NCI-H748 (cell line): ENCODE measurements around the gene MIPEP.
"Not testable (repeated sequence)": the region's sequence is repeated elsewhere in the genome, so short reads cannot be mapped to it uniquely, and the experiment has no call there.

Experiments
- DNase-seq: peaks from one replicate; lab custom pipeline; 2025; ENCODE audit not compliant: unreplicated experiment; lab: John Stamatoyannopoulos, UW

Gene MIPEP

GRCh38 chr13:23888658-23889614, at the start of gene MIPEP:
Gene MIPEP, minus strand, starts transcription at chr13:23889400. Its CDS starts 80 bp downstream, at chr13:23889320.
- DNase-seq = peak; percentile 100

DNA sequence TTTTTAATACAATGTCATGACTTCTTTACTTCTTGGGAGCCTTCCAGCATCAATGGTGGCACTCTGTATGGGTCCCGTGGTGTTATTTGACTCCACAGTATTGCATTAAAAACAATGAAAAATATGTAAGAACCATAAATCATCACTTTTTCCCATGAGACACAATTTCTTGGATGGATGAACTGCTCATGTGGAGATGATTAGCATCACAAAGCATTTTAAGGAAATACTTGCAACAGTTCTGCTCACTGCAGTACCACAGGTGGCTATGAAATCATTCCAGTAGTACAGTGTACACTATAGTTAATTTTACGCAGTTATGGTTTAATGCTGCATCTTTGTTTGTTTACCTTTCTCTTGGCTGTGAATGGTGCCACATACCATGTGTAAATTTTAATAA, 45.3 kb upstream of the MIPEP start:
- no peak for DNase-seq

GRCh38 chr13:23928985-23929384, 39.8 kb upstream of the MIPEP start:
- no peak for DNase-seq

- no peak for DNase-seq
These were observed 33.8 kb upstream of the MIPEP start for GRCh38 chr13:23923031-23923430.

GRCh38 chr13:23922005-23922932, 33.1 kb upstream of the MIPEP start:
- no peak for DNase-seq

GRCh38 chr13:23921451-23921888, 32.3 kb upstream of the MIPEP start:
- DNase-seq = peak; percentile 80

DNA sequence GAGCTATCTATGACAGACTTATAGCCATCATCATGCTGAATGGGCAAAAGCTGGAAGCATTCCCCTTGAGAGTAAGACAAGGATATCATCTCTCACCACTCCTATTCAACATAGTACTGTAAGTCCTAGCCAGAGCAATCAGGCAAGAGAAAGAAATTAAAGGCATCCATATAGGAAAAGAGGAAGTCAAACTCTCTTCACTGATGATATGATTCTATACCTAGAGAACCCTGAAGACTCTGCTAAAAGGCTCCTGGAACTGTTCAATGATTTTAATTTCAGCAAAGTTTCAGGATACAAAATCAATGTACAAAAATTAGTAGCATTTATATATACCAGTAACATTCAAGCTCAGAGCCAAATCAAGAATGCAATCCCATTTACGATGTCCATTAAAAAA, 29.8 kb upstream of the MIPEP start:
- DNase-seq = no peak

DNA sequence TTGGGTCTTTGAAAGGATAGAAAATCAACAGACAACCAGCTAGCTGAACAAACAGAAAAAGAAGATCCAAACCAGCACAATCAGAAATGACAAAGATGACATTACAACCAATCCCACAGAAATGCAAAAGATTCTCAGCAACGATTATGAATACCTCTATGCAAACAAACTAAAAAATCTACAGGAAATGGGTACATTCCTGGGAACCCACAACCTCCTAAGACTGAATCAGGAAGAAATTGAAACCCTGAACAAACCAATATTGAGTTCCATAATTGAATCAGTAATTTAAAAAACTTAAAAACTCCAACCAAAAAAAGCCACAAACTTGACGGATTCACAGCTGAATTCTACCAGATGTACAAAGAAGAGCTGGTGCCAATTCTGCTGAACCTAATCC, 29.0 kb upstream of the MIPEP start:
- no peak for DNase-seq

- DNase-seq = peak; percentile 84
These were observed 26.1 kb upstream of the MIPEP start for GRCh38 chr13:23915308-23915707.

DNA sequence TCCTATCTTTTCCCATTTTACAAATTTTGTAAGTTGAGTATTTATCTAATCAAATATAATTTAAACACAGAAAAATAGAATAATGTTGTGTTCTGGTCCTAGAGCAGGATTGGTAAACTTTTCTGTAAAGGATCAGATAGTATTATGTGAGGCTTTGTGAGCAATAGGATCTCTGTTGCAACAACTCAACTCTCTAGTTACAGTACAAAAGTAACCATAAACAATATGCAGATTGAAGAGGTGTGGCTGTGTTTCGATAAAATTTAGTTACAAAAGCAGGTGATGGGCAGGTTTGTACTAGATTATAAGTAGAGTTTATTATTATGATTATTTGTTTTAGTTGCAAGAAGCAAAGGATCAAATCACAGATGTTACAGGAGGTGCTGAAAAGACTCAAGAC, 23.3 kb upstream of the MIPEP start:
- DNase-seq = no peak

DNA sequence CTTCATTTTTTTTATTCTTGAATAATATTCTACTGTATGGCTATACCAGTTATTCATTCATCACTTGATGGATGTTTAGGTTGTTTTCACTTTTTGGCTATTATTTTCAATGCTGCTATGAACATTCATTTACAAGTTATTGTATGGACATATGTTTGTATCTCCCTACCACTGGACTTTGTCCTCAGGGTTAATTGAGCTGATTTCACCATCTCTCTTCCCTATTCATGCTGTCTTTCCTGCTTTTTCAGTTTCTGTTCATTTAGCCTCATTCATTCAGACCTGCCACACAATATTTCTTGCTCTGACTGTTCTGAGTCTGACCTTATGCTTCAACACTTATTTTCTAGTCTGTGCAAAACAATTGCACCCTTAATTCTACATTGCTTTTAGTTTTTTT, 20.4 kb upstream of the MIPEP start:
- no peak for DNase-seq

GRCh38 chr13:23905766-23906165, 16.6 kb upstream of the MIPEP start:
- DNase-seq = no peak

- DNase-seq = no peak
These were observed 14.7 kb upstream of the MIPEP start for GRCh38 chr13:23903906-23904280.

DNA sequence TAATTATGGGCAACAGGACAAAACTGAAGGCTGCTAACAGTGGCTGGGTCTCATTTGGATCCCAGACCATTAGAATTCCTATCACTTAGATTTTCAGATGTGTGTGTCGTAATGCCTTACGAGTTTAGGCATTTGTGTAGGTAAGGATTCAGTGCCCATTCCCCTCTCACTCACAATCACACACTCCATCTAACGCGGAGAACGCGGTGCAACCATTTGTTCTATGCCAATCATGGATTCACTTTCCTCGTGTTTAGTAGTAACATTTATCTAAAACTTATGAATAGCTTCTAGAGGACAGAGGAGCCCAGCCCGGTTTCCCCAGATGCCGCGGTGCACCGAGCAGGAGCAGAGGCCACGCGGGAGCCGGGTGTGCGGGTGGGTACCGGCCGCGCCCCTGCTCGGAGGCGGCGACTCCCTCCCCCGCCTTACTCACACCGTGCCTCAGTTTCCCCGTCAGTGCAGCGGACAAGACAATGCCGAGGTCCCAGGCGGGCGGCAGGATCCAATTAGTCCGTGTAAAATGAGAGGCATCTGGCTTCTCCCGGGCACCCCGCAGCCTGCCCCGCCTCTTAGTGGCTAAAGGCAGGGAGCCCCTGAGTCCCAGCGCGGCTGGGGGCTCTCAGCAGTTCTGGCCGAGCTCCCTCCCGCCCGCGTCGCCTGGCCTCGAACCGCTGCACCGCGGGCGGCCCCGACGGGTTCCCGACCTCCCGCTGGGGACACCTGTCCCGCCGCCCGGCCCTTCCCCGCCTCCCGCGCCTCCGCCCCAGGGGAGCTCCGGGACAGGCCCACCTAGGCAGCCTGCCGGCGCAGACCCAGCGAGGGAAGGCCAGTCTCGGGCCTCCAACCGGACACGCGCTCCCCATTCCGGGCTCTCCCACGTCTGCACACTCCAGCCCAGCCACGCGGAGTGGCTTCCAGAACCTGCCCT, 14.0 kb upstream of the MIPEP start:
- no peak for DNase-seq

DNA sequence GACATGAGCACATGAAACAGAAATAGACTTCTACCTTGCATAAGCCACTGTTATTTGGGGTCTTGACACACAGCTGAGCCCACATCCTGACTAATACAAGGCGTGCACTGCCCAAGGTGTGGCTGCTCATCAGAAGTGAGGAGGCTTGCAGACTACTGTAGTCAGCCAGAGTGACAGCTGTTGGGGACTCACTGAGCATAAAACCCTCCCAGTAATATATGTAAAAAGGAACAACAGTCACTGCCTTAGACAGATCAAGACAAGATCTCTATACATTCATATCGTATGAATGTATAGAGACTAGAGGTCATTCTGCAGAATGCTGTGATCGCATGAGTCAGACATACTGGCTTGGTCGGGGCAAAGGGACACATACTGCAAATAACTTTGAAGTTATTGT, 12.2 kb upstream of the MIPEP start:
- no peak for DNase-seq

DNA sequence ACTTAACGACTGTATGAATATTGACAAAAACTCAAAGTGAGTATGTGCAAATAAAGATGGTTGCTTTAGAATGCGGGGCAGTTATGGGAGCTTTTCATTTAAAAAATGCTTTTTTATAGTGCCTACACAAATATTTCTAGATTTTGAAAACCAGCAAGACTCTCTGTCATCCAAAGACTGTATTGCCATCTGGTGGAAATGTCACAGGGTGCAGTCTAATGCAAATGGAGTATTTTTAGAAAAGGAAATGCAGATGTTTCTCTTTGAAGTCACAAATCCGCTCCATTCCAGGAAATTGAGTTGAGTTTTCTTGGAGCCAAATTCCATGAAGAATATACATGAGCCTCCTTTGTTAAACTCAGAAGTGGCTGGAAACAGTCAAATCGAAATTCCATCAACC, 10.4 kb upstream of the MIPEP start:
- DNase-seq = peak; percentile 54

DNA sequence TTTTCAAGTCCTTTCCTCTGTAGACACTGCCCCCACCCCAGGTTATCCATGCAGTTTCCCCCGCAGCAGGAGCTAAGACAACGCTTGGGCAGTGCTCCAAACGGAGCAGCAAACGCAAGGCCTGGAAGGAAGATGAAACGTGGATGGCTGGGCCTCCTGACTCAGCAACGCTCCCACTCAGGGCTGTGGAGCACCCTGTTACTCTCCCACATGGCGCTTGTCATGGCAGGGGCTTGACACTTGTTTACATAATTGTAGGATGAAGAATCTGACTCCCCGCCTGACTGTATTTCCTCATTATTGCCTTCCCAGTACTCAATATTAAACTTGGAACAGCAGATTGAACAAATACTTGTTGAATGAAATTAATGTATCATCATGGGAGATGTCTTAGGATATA, 8.9 kb upstream of the MIPEP start:
- no peak for DNase-seq

DNA sequence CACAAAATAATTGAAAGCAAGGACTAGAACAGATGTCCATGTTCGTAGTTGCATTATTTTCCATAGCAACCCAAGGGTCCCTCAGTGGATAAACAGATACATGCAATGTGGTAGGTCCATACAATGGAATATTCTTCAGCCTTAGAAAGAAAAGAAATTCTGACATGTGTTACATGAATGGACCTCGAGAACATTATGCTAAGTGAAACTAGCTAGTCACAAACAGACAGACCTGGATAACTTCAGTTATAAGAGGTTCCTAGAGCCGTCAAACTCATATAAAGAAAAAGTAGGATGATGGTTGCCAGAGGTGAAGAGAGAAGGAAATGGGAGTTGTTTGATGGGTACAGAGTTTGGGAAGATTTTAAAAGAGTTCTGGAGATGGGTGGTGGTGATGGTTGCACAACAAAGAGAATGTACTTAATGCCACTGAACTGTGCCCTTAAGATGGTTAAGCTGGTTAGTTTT, 8.3 kb upstream of the MIPEP start, which contains the start of gene C1QTNF9B:
Gene C1QTNF9B (minus strand): TSS at position 51 of the 468 bp plus-strand sequence.
- not testable (repeated sequence) for DNase-seq

DNA sequence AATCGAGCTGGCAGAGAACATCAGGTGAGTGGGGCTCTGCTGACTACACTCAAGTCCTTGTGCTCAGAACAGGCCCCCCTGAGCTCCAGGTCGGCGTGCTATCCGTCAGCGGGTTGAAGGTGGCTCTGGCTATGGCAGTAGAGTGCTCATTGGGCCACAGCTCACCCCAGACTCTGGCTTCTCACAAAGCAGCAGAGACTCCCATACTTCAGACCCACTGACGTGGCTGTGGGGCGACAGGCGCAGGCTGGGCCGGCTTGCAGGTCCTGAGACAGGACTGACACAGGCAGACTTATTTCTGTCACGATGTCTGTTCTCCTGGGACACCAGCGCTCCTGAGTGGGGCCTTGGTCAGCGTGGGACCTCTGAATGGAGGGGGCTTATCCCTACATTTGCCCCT, 5.5 kb upstream of the MIPEP start:
- DNase-seq = not testable (repeated sequence)

DNA sequence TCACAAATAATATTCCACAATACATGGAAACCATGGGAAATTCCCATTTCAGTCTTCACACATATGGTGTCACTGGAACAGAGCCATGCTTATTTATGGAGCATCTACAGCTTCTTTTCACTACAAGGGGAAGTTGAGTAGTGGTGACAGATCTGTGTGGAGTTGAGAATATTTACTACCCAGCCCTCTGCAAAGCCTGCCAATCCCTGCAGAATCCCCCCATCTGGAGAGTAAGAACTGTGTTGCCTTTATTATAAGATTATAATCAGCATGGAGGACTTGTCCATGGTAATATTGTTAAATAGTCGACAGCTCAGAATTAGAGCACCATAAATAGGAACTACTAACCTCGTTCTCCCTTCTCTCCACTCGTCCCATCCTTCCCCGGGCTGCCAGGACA, 4.6 kb upstream of the MIPEP start:
- DNase-seq = not testable (repeated sequence)
